Measurements from ENCODE around the gene MLF1.

GRCh38 chr3:158568784-158569183 lies 2.2 kb upstream of the MLF1 start:
- TF ChIP-seq CTCF (tag by site-specific recombination; IDR thresholded peaks at IDR 0.05) (no peak), MYNN (tag by site-specific recombination; IDR thresholded peaks at IDR 0.05; ENCODE audit: borderline replicate concordance) (no peak), ZBTB11 (tag by site-specific recombination; conservative IDR thresholded peaks at IDR 0.05; ENCODE audit: low read depth) (no peak), ZNF76 (tag by site-specific recombination; IDR thresholded peaks at IDR 0.05; ENCODE audit: borderline replicate concordance, low read depth) (no peak), ZBTB1 (tag by site-specific recombination; IDR thresholded peaks at IDR 0.05) (no peak), YY2 (tag by site-specific recombination; IDR thresholded peaks at IDR 0.05) (no peak), ZNF248 (tag by site-specific recombination; IDR thresholded peaks at IDR 0.05) (no peak), ZNF398 (tag by site-specific recombination; IDR thresholded peaks at IDR 0.05) (no peak)

All from HEK293 (cell line).